GM18867 (cell line): ENCODE measurements around the gene COLGALT1.
"Not testable (repeated sequence)": the region's sequence is repeated elsewhere in the genome, so short reads cannot be mapped to it uniquely, and the experiment has no call there.

Experiments
- ATAC-seq: cut with Tn5 transposase; IDR thresholded peaks from one replicate; pipeline ENCODE4 v1.9.1; 2021; ENCODE audit warnings: mild to moderate bottlenecking, moderate library complexity; ENCODE audit not compliant: unreplicated experiment

COLGALT1 gene

DNA sequence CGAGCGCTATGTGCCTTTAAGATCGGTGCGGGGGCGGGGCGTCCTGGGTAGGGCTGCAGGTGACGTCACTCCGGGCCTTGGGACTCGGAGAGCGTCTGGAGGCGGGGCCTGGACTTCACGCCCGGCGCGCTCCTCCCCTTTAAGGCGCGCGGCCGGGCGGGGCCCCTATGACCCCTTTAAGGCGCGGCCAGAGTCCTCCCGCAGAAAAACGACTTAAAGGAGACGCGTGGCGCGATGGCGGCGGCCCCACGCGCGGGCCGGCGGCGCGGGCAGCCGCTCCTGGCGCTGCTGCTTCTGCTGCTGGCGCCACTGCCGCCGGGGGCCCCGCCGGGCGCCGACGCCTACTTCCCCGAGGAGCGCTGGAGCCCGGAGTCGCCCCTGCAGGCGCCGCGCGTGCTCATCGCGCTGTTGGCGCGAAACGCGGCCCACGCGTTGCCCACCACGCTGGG lies at the start of gene COLGALT1:
TSS of gene COLGALT1 (plus strand) at position 170 of the 449 bp plus-strand sequence. CDS start at position 235, 65 bp downstream.
- ATAC-seq = peak; percentile 94

DNA sequence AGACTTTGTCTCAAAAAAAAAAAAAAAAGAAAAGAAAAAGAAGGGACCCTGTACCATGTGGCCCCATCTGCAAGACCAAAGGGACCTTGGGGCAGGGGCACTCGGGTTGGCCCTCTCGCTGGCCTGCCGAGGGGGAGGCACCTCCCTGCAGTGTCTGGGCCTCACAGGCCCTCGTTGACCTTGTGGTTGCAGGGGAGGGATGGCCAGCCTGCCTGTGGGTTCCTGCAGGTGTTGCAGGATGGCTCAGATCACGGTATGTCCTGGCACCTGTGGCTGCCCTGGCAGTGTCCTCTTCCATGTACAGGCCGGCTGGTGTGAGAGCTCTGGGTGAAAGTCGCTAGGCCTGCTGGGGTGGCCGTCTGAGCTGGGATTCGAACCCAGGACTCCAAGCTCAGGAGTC lies 48.7 kb upstream of the COLGALT1 start:
- ATAC-seq = no peak

GRCh38 chr19:17508558-17508933 lies 46.9 kb upstream of the COLGALT1 start:
- ATAC-seq = not testable (repeated sequence)

DNA sequence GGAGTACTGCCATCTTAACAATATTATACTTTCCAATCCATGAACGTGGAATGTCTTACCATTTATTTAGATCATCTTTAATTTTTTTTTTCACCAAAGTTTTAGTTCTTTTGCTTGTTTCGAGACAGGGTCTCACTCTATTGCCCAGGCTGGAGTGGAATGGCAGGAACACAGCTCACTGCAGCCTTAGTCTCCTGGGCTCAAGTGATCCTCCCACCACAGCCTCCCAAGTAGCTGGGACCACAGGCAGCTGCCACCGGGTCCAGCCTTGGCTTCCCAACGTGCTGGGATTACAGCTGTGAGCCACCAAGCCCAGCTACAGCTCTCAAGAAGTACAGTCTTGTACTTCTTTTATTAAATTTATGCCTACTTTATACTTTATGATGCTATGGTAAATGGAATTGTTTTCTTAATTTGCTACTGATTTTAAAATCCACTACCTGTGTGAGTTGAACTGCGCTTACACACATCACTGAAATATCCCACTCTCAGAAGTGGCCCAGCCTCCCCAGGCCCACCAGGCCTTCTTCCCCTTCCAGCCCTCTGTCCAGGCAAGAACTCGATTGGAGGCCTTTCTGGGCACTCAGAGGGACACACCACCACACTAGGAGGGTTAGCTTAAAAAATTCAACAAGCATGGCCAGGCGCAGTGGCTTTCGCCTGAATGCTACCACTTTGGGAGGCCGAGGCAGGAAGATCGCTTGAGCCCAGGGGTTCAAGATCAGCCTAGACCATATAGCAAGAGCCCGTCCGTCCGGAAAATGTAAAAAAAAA lies 45.0 kb upstream of the COLGALT1 start:
- ATAC-seq = no peak

DNA sequence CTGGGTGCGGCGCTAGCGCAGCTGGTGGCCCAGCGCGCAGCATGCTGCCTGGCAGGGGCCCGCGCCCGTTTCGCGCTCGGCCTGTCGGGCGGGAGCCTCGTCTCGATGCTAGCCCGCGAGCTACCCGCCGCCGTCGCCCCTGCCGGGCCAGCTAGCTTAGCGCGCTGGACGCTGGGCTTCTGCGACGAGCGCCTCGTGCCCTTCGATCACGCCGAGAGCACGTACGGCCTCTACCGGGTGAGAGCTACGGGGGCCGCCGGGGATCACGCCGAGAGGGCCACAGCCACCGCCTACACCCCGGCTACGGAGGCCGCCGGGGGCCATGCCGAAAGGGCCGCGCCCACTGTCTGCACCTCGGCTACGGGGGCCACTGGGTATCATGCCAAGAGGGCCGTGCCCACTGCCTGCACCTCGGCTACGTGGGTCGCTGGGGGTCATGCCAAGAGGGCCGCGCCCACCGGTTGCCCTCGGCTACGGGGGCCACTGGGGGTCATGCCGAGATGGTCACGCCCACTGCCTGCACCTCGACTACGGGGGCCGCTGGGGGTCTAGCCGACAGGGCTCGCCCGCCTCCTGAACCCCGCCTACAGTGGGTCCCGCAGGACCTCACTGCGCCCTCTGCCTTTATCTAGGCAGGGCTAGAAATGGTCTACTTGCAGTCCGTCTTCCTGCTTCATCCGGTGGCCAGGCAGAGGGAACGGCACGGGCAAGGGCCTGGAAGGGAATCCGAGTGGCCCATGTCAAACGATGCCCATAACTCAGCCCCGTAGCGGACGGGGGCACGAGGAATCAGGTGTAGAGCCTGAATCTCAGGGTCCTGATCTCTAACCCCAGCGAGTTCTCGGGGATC lies 43.5 kb upstream of the COLGALT1 start:
- peak; percentile 61 for ATAC-seq

GRCh38 chr19:17512574-17512939 lies 42.9 kb upstream of the COLGALT1 start:
- ATAC-seq = no peak

DNA sequence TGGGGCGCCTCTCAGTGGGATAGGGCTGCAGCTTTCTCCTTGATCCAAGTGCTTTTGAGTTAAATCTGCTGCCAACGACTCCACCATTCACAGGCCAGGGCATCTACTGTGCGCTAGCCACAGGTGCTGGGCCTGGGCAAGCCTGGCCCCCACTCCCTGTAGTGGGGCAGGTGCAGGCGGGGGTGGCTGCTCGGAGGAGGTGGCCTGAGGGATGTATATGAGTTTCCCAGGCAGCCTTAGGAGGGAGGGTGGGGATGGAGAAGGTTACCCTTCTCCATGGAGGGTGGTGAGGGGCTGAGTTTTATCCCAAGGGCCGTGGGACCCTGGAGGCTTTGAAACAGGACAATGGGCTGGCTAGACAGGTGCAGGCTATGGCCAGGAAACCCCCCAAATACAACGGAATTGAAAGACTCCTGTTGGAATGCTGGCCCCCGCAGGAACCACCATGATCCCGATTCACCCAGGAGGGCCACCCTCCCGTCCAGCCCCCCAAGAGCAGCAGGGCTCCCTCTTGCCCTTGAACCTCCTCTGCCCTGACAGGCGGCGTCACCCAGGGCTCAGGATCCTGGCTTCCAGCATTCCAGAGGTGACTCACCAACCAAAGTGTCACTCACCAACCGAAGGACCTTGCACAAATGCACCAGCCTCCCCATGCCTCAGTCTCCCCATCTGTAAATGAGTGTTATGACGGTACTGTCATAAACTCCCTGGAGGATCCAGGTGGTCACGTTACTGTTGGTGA lies 39.9 kb upstream of the COLGALT1 start:
- ATAC-seq = no peak

DNA sequence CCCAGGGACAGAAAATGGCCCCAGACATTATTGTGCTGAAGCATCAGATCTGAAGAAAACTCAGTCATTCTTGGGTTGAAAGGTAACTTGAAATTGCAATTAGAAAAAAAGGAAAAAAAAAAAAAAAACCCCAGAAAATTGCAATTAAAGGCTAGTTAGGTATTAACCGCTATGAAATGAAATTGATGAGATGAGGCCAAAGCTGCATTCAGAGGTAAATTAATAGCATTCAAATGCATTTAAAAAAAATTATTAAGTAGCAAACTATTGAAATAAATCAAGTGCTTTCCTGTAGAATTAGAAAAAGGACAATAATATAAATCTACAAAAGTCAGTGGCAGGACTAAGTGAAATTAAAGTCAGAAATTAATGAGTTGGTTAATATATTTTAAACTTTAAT lies 37.6 kb upstream of the COLGALT1 start:
- no peak for ATAC-seq

- ATAC-seq = not testable (repeated sequence)
Observed at GRCh38 chr19:17518654-17519053, 36.8 kb upstream of the COLGALT1 start.

DNA sequence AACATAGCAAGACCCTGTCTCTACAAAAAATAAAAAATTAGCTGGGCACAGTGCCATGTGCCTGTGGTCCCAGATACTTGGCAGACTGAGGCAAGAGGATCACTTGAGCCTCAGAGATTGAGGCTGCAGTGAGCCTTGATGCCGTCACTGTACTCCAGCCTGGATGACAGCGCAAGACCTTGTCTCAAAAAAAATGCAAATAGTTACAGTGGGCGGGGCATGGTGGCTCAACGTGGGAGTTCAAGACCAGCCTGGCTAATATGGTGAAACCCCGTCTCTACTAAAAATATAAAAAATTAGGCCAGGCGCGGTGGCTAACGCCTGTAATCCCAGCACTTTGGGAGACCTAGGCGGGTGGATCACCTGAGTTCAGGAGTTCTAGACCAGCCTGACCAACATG lies 35.5 kb upstream of the COLGALT1 start:
- no peak for ATAC-seq

DNA sequence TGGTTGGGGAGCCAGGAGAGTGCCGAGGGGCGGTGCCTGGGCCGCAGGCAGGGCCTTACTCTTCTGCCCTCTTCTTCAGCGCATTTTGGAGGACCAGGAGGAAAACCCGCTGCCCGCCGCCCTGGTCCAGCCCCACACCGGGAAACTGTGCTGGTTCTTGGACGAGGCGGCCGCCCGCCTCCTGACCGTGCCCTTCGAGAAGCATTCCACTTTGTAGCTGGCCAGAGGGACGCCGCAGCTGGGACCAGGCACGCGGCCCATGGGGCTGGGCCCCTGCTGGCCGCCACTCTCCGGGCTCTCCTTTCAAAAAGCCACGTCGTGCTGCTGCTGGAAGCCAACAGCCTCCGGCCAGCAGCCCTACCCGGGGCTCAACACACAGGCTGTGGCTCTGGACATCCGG lies 34.6 kb upstream of the COLGALT1 start:
- no peak for ATAC-seq

- peak; percentile 71 for ATAC-seq
Observed at GRCh38 chr19:17522988-17523872, 32.2 kb upstream of the COLGALT1 start.

DNA sequence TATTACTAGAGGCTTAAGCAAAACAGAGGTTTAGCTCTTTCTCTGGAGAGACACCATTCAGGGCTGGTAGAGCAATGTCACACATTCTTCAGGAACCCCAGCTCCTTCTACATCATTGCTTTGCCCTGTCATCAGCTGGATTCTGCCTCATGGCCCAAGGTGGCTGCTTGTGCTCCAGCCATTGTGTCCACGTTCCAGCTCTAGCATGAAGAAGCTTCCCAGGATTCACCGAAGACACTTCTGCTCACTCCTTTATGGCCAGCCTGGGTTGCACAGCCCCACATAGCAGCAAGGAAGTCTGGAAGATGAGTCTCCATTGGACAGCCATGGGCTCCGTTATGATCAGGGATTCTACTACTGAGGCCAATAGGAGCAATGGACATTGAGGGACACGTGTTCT lies 30.8 kb upstream of the COLGALT1 start:
- ATAC-seq = no peak

DNA sequence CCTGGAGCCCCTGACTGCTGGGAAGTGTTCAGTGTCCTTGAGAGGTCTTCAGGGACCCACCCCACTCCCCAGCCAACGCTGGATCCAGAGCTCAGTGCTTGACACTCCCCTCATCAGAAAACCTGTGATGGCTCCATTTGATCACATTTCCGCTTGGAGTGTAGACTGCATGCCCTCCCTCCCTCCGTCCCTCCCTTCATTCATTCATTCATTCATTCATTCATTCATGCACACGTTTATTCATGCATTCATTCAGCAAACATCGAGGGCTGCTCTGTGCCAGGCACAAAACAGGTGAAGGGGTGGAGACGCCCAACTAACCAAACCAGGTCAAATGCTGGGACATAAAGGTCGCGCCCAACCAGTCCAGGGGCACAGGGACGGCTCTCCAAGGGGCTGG lies 30.3 kb upstream of the COLGALT1 start:
- no peak for ATAC-seq

DNA sequence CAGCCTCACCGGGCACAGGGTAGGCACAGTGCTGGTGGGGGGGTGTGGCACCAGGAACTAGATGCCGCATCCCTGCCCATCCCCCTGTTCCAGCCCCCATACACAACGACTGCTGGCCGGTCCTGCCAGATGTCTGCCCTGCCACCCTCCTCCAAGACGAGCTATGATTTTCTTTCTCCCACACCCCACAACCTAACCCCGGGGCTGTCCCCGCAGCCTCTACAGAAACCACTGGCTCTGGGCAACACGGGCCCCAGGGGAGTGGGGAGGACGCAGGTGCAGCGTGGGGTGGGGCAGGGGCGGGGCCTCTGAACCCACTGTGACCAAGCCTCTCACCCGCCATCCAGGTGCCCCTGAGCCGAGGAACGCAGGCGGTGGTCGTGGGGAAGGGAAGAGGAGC lies 28.5 kb upstream of the COLGALT1 start:
- ATAC-seq = no peak

- no peak for ATAC-seq
Observed at GRCh38 chr19:17527326-17527725, 28.1 kb upstream of the COLGALT1 start.

DNA sequence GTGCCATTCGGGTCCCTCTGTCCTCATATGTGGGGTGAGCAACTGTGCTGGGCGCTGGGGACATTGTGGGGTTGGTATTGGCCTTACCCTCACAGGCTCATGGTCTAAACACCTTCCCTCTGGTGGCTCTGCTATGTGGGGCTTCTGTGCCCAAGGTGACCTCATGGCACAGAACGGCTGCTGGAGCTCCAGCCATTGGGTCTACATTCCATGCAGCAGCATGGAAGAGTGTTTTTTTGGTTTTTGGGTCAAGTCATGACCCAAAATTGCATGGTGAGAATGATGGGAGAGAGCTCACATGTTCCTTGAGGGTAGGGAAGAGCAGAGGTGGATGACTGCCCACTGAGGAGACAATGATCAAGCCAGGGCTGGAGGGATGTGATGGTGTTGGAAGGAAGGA lies 26.8 kb upstream of the COLGALT1 start:
- no peak for ATAC-seq

DNA sequence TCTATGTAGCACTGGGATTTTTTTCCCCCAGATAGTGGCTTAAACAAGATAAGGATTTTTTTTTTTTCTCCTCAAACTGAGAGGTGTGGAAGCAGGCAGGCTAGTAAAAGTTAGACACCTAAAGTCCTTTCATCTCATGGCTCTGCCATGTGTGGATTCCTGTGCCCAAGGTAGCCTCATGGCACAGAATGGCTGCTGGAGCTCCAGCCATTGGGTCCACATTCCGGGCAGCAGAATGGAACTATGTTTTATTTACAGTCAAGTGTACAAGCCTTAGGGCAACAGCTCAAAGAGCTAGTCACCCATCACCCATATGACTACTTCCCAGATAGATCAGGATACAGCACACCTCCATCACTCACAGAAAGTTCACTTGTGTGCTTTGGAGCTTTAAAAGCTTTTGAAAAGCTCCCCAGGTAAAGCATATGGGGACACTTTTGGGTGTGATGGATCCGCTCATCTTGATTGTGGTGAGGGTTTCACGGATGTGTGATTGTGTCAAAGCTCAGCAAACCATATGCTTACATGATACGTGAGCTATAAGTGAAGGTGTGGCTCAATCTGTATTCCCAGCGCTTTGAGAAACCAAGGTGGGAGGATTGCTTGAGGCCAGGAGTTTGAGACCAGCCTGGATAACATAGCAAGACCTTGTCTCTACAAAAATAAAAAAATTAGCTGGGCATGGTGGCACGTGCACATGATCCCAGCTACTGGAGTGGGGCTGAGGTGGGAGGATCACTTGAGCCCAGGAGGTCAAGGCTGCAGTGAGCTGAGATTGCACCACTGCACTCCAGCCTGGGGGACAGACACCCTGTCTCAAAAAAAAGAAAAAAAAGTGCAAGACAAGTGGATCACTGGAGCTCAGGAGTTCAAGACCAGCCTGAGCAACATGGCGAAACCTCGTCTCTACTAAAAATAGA lies 25.9 kb upstream of the COLGALT1 start:
- ATAC-seq = no peak

DNA sequence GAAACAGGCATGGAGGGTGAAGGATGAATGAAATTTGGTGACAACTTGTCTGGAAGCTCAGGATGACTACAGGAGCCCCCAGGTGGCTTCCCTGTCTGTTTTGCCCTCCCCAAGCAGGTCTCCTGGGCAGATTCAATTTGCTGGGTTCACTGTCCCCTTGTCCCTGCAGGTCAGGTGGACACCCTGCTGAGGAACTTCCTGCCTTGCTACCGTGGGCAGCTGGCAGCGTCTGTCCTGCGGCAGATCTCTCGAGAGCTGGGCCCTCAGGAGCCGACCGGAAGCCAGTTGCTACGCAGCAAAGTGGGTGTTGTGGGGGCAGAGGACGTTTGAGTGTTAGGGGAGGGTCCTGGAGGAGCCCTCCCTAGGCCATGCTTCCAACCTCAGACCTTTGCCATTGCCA lies 24.9 kb upstream of the COLGALT1 start:
- ATAC-seq = no peak
